HG02623 (cell line): ENCODE data around the gene SLC26A8.
A peak's percentile ranks its signal among the peaks of the same experiment; 100 is the strongest.
"Not testable (repeated sequence)": the region's sequence is repeated elsewhere in the genome, so short reads cannot be mapped to it uniquely, and the experiment has no call there.

Experiments used
- ATAC-seq: cut with Tn5 transposase; IDR thresholded peaks from one replicate; pipeline ENCODE4 v1.9.1; 2021; ENCODE audit warnings: moderate library complexity; ENCODE audit not compliant: unreplicated experiment

Gene SLC26A8

GRCh38 chr6:36050947-36051710 lies 26.7 kb upstream of the SLC26A8 start:
- no peak for ATAC-seq

DNA sequence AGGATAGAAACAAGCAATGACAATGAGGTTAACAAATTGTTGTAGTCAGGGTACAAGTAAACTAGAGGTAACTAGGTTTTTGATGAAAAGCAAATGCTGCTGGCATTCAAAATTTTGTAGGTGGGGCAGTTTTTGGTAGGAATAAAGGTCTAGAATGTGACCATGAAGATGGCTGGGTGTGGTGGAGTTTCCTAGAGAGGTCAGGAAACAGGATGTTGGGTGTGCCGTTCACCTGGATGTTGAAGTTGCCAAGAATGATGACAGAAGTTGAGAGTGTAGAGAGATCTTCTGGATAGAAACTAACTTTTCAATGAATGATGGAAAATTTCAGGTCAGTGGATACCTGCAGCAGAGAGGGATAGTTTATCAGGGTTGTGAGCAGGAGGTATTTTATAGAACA lies 25.9 kb upstream of the SLC26A8 start:
- no peak for ATAC-seq

DNA sequence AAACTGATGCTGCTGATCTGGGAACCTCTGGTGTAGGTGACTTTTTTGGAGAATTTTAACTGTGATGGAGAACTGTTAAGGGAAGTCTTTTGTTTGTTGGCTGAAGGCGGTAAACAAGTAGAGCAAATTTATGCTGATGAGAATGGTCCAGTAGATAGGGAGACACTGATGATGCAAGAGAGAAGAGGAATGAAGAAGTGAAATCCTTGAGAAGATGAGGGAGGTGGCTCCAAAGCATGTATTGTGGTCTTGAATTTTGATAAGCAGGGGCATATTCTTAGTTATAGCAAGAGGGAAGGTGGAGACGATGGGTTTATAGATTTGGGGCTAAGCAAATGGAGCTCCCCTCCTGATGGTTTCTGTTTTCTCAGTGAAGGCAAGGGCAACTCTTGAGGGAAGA lies 25.1 kb upstream of the SLC26A8 start:
- ATAC-seq: no peak

DNA sequence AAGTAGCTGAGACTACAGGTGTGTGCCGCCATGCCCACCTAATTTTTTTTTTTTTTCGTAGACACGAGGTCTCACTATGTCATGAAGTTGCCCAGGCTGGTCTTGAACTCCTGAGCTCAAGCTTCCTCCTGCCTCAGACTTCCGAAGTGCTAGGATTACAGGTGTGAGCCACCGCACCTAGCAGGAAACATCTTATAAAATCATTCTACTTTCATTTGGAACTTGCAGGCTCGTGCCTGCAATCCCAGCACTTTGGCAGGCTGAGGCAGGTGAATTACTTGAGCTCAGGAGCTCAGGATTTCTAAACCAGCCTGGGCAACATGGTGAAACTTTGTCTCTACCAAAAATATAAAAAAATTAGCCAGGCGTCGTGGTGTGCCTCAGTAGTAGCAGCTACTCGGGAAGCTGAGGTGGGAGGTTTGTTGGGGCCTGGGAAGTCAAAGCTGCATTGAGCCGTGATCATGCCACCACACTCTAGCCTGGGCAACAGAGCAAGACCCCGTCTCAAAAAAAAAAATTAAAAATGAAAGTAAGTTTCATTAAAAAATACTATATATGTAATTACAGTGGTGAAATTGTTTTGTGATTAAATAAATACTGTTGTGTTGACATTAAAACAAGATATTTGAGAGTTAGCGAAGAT lies 18.3 kb upstream of the SLC26A8 start:
- no peak for ATAC-seq

- ATAC-seq: no peak
Measured at GRCh38 chr6:36040958-36041357, 16.5 kb upstream of the SLC26A8 start.

DNA sequence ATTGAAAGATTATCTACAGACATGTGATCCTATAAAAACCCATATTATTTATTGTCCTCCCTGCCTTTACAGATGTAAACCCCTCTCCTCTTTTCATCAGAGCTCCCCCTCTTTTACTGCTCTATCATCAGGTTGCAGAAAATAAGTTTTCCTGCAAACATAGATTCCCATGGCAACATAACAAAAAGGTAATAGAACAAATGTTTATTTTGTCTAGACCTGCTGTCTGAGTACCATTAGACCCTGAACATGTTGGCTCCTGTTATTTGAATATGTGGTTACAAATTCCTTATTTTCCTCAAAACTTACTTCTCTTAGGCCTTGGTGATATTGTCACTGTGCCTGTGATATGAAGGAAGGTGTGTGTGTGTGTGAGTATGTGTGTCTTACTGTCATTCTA lies 14.7 kb upstream of the SLC26A8 start:
- ATAC-seq: no peak

GRCh38 chr6:36038120-36038876 lies 13.9 kb upstream of the SLC26A8 start:
- ATAC-seq: no peak

- ATAC-seq: no peak
Measured at GRCh38 chr6:36035225-36035624, 10.8 kb upstream of the SLC26A8 start.

DNA sequence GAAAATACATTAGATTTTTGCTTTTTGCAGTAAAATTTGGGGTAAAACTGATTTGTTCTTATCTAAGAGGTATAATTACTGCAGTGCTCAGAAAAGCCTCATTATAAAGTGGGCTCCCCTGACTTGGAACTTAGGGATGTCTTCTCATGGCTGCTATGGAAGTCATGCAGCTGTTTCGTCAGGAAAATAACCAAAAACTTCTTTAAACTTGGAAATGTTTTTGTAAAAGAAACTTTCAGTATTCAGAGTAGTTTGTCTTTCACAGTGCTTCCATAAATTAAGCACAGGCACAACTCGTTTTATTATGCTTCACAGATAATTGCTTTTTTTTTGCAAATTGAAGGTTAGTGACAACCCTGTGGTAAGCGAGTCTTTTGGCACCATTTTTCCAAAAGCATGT lies 10.0 kb upstream of the SLC26A8 start:
- ATAC-seq: no peak

DNA sequence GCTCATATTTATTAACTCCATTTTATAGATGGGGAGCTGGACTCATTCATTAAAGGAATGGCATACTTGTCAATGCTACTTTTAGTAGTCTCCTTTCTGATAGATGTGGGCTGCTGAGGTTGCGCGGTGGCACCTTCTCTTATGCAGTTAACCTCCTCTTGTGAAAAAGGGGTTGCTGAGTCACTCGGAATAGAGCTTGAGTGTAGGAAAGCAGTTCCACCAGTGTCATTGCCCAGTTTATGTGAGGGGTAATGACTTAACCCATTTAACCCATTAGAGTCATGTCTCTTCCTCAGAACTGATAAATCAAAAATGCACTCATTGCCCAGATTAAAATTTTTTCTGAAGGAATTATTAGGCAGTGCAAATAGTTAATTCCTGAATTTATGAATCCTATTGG lies 9.5 kb upstream of the SLC26A8 start:
- ATAC-seq: no peak

DNA sequence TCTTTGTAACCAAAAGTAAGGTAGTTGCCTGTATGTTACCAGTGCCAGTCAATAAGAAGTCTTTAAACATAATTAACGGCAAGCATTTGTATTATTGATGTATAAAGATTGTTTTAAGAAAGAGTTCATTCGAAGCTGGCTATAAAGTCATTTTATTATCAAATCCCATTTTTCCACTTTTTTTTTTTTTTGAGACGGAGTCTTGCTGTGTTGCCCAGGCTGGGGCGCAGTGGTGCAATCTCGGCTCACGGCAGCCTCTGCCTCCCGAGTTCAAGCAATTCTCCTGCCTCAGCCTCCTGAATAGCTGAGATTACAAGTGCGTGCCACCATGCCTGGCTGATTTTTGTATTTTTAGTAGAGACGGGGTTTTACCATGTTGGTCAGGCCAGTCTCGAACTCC lies 8.7 kb upstream of the SLC26A8 start:
- ATAC-seq: not testable (repeated sequence)

GRCh38 chr6:36032261-36032660 lies 7.8 kb upstream of the SLC26A8 start:
- no peak for ATAC-seq

DNA sequence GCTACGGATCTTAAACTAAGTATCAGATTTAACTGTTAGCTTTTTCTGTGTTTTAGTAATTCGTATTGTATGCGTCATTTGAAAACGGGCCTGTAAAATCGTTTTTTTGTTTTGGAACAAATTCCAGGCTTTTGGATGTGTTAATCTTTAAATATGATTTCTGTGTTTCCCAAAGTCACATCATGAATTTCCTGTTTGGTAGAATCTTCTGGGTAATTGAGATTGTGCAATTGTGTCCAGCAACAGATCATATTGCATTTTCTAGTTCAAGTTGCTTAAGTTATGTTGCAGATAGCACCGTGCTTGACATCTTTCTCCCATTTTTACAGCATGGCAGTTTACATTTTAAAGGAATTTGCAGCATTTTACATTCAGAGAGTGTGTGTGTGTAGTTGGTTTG lies 5.0 kb upstream of the SLC26A8 start:
- no peak for ATAC-seq

- ATAC-seq: no peak
Measured at GRCh38 chr6:36028877-36029324, 4.5 kb upstream of the SLC26A8 start.

- peak; percentile 21 for ATAC-seq
Measured at GRCh38 chr6:36028088-36028876, 3.8 kb upstream of the SLC26A8 start.

- ATAC-seq: peak; percentile 71
Measured at GRCh38 chr6:36027501-36028087, 3.2 kb upstream of the SLC26A8 start, which contains the start of gene MAPK14. Gene MAPK14, plus strand, starts transcription at chr6:36027808. Its CDS starts 350 bp downstream, at chr6:36028158.

- no peak for ATAC-seq
Measured at GRCh38 chr6:36025932-36026327, 1.5 kb upstream of the SLC26A8 start.

DNA sequence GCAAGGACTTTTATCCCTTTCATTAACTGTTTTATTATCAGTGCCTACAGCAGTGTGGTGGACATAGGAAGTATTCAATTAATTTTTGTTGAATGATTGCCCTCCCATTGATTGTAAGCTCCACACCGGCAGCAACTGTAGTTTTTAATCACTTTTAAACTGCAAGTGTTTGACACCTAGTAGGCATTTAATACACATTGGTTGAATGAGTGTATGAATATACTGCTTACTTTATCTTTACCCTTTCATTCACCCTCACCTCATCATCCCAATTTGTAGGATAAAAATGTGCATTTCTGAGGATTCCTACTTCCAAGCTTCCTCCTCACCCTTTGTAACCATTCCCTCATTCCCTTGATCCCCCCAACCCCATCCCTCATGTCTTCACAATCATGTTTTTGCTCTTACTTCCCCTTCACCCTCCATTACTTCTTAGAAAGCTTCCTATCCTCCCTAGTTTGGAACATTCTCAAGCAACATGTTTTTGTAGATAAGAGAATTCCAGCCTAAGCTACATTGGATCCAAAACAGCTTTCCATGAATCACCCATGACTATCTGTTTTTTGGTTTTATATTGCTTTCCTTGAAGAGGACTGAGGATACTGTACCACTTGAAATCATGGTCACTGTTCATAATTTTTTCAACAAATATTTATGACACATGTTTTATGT lies 955 bp upstream of the SLC26A8 start:
- no peak for ATAC-seq

GRCh38 chr6:36020154-36020553 lies 4.3 kb downstream of the SLC26A8 start:
- ATAC-seq: no peak

GRCh38 chr6:36019167-36019566 lies 5.3 kb downstream of the SLC26A8 start:
- ATAC-seq: no peak
